Ovary (tissue), 3 donors: ENCODE data around the gene ACSF3.

Experiments used
- CTCF ChIP-seq, 3 donors: fragments of 450-650 bp in 2 of 3; fragments of 200-600 bp in 1 of 3; IDR thresholded peaks; one replicate each; pipeline versions ENCODE4 v1.5.1 to v1.8.0; 2016 to 2022; ENCODE audit warnings: antibody characterized with exemption in 3 of 3, mild to moderate bottlenecking in 1 of 3
- EP300 ChIP-seq: sonication (generic); formaldehyde crosslinking; IDR thresholded peaks from one replicate; pipeline ENCODE4 v1.6.1; 2017; ENCODE audit warnings: antibody characterized with exemption
- donor health status: DM: no; HTN: no; CAD: no.

- TF ChIP-seq CTCF (IDR thresholded peaks at IDR 0.05): no peak
- TF ChIP-seq EP300: no peak
These were observed 5.6 kb upstream of the ACSF3 start for GRCh38 chr16:89087922-89088497.
